Hepatocyte (in vitro differentiated cells): ENCODE data around the gene DMRT1. TPM values are rescaled to one million over a fixed set of nuclear protein-coding genes. Genes with fewer than 3 reads are reported as not detected.
"Not testable (repeated sequence)": the region's sequence is repeated elsewhere in the genome, so short reads cannot be mapped to it uniquely, and the experiment has no call there.

ENCODE experiments used
- DNase-seq: peaks from one replicate; pipeline ENCODE4 v3.0.0-alpha.2; 2016; ENCODE audit warnings: low spot score
- H2AFZ ChIP-seq: fragments of 200-600 bp; sonication (generic); 2 replicates; pipeline ENCODE4 v1.6.0; 2016; ENCODE audit warnings: antibody characterized with exemption, mild to moderate bottlenecking
- H3K27ac ChIP-seq: fragments of 200-600 bp; sonication (generic); 2 replicates; pipeline ENCODE4 v1.5.1; 2016; ENCODE audit warnings: mild to moderate bottlenecking
- H3K27me3 ChIP-seq: fragments of 200-600 bp; sonication (generic); 2 replicates; pipeline ENCODE4 v1.6.1; 2016
- H3K36me3 ChIP-seq: fragments of 200-600 bp; sonication (generic); replicated peaks from 2 replicates; pipeline ENCODE4 v1.5.1; 2016; ENCODE audit warnings: low read depth; ENCODE audit not compliant: insufficient read depth
- H3K4me1 ChIP-seq: fragments of 200-600 bp; sonication (generic); 2 replicates; pipeline ENCODE4 v1.5.1; 2016; ENCODE audit warnings: mild to moderate bottlenecking, moderate library complexity; ENCODE audit not compliant: insufficient read depth
- H3K4me2 ChIP-seq: fragments of 200-600 bp; sonication (generic); 2 replicates; pipeline ENCODE4 v1.6.0; 2016
- H3K4me3 ChIP-seq: fragments of 200-600 bp; sonication (generic); 2 replicates; pipeline ENCODE4 v1.5.1; 2016; ENCODE audit warnings: mild to moderate bottlenecking
- H3K79me2 ChIP-seq: fragments of 200-600 bp; sonication (generic); 2 replicates; pipeline ENCODE4 v1.6.0; 2017; ENCODE audit warnings: mild to moderate bottlenecking
- H3K9me2 ChIP-seq: fragments of 200-600 bp; sonication (generic); replicated peaks from 2 replicates; pipeline ENCODE4 v1.6.0; 2017; ENCODE audit warnings: mild to moderate bottlenecking; ENCODE audit not compliant: insufficient read depth
- H3K9me3 ChIP-seq: fragments of 200-600 bp; sonication (generic); 2 replicates; pipeline ENCODE4 v1.5.1; 2016; ENCODE audit warnings: low read depth, mild to moderate bottlenecking
- H4K20me1 ChIP-seq: fragments of 200-600 bp; sonication (generic); 2 replicates; pipeline ENCODE4 v1.6.0; 2016; ENCODE audit warnings: mild to moderate bottlenecking; ENCODE audit not compliant: insufficient read depth, poor library complexity, severe bottlenecking
- EZH2 ChIP-seq: fragments of 200-600 bp; sonication (generic); IDR thresholded peaks from 2 replicates; pipeline ENCODE4 v1.6.1; 2016; ENCODE audit warnings: antibody characterized with exemption, mild to moderate bottlenecking, borderline replicate concordance
- EZH2phosphoT487 ChIP-seq: fragments of 200-600 bp; sonication (generic); IDR thresholded peaks from one replicate; pipeline ENCODE4 v1.6.1; 2018; ENCODE audit warnings: antibody characterized with exemption, mild to moderate bottlenecking, low read depth, moderate library complexity; ENCODE audit not compliant: unreplicated experiment, severe bottlenecking
- WGBS: methylation state at CpG from one replicate; pipeline ENCODE4 v1.1.6; 2016; ENCODE audit warnings: low lambda C conversion rate; ENCODE audit errors: missing lambda C conversion rate; 5-methylcytosine and 5-hydroxymethylcytosine counted together
- polyA plus RNA-seq: library from polyadenylated mRNA; unstranded; fragments of >200 nt; fragmentation: Nextera tagmentation; extraction: Ambion mirVana; gene quantifications from 2 replicates; pipeline ENCODE4 v1.2.1, GENCODE V29; 2016
- total RNA-seq: library from RNA; depleted of rRNA; stranded (reverse); fragments of >200 nt; gene quantifications from 2 replicates; pipeline ENCODE4 v1.2.3, GENCODE V29; 2014
- TF ChIP-seq, protein P1 (sequence below): fragments of 200-600 bp; sonication (generic); IDR thresholded peaks from 2 replicates; pipeline ENCODE4 v1.5.1; 2016; ENCODE audit warnings: antibody characterized with exemption, mild to moderate bottlenecking; ENCODE audit not compliant: poor library complexity

DMRT1 gene
- total and polyA plus RNA-seq, 2 experiments from 2014 or later: not detected

- no peaks in the 10 kb centered on the region for H4K20me1 ChIP-seq
- no peak for DNase-seq
- no peaks in the 10 kb centered on the region for H3K9me2 ChIP-seq
- WGBS: 33% methylated on average over 3 of the region's 3 CpGs
- H3K79me2 ChIP-seq: no peaks in the 10 kb centered on the region
- H3K4me3 ChIP-seq: no peak overlapping the region
- H3K27ac ChIP-seq: no peak overlapping the region
- H3K27me3 ChIP-seq: peaks cover 27% of the 10 kb centered on the region
- H3K4me2 ChIP-seq: no peak overlapping the region
- H3K4me1 ChIP-seq: no peaks in the 10 kb centered on the region
- H3K9me3 ChIP-seq: no peaks in the 10 kb centered on the region
- no peak overlapping the region for H2AFZ ChIP-seq
- TF ChIP-seq EZH2 (no peak), EZH2phosphoT487 (no peak)
- TF ChIP-seq, protein P1, sequence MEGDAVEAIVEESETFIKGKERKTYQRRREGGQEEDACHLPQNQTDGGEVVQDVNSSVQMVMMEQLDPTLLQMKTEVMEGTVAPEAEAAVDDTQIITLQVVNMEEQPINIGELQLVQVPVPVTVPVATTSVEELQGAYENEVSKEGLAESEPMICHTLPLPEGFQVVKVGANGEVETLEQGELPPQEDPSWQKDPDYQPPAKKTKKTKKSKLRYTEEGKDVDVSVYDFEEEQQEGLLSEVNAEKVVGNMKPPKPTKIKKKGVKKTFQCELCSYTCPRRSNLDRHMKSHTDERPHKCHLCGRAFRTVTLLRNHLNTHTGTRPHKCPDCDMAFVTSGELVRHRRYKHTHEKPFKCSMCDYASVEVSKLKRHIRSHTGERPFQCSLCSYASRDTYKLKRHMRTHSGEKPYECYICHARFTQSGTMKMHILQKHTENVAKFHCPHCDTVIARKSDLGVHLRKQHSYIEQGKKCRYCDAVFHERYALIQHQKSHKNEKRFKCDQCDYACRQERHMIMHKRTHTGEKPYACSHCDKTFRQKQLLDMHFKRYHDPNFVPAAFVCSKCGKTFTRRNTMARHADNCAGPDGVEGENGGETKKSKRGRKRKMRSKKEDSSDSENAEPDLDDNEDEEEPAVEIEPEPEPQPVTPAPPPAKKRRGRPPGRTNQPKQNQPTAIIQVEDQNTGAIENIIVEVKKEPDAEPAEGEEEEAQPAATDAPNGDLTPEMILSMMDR: no peak
- no peaks in the 10 kb centered on the region for H3K36me3 ChIP-seq
These were observed 154.3 kb downstream of the DMRT1 start for GRCh38 chr9:995781-996180.

DNA sequence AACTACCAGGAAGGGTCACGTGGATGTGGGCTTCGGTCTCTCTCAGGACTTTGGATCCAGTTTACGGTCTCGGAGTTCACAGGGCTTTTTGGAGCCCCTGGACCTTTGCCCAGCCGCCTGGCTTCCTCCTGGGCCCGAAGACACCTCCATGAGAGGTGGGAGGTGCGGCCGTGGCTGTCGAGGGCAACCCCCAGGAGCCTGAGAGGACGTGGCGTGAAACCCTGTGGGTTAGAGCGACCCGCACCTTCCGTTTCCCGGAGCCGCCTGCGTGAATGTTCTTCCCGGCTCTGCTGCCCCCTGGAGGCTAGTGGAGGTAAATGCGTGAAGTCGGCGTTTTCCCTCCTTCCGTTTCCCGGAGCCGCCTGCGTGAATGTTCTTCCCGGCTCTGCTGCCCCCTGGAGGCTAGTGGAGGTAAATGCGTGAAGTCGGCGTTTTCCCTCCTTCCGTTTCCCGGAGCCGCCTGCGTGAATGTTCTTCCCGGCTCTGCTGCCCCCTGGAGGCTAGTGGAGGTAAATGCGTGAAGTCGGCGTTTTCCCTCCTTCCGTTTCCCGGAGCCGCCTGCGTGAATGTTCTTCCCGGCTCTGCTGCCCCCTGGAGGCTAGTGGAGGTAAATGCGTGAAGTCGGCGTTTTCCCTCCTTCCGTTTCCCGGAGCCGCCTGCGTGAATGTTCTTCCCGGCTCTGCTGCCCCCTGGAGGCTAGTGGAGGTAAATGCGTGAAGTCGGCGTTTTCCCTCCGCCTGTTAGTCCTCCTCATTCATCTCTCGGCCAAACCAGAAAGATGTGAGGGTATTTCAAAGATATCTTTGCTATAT is 157.0 kb downstream of the DMRT1 start:
- TF ChIP-seq, protein P1: peak; percentile 31
- not testable (repeated sequence) for H3K4me1 ChIP-seq, DNase-seq, H3K27ac ChIP-seq, H3K9me2 ChIP-seq, H2AFZ ChIP-seq, H3K27me3 ChIP-seq, H3K9me3 ChIP-seq, H4K20me1 ChIP-seq, H3K4me2 ChIP-seq, H3K36me3 ChIP-seq, H3K79me2 ChIP-seq, H3K4me3 ChIP-seq
- WGBS: 66% methylated on average over 27 of the region's 55 CpGs

DNA sequence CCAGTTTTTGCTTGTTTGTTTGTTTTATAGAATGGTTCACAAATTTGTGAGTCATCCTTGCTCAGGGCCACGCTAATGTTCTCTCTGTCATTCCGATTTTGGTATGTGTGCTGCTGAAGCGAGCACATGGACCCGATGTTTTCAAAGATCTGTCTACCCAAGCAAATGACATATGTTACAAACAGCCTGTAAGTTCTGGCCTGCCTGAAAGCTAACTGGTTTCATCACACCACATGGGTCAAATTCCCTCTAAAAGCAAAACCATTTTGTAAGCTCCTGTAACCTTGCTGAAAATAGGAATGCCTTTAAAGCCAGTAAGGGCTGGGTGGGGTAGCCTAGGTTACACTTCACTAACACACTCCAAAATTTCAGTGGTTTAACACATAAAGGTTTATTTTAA is 160.3 kb downstream of the DMRT1 start:
- no peak overlapping the region for H3K4me2 ChIP-seq
- DNase-seq: no peak
- H3K79me2 ChIP-seq: no peaks in the 10 kb centered on the region
- TF ChIP-seq EZH2: no peak
- TF ChIP-seq, protein P1: no peak
- no peak for TF ChIP-seq EZH2phosphoT487
- 81% methylated on average over 4 of the region's 4 CpGs for WGBS
- no peaks in the 10 kb centered on the region for H4K20me1 ChIP-seq
- no peak overlapping the region for H3K27ac ChIP-seq
- H3K9me3 ChIP-seq: no peaks in the 10 kb centered on the region
- no peak overlapping the region for H3K4me3 ChIP-seq
- no peaks in the 10 kb centered on the region for H3K36me3 ChIP-seq
- H3K4me1 ChIP-seq: no peaks in the 10 kb centered on the region
- no peaks in the 10 kb centered on the region for H3K27me3 ChIP-seq
- no peaks in the 10 kb centered on the region for H3K9me2 ChIP-seq
- H2AFZ ChIP-seq: no peak overlapping the region
